CD1c-positive myeloid dendritic cell (primary cell): ENCODE data around the gene HBA2.
"Not testable (repeated sequence)": the region's sequence is repeated elsewhere in the genome, so short reads cannot be mapped to it uniquely, and the experiment has no call there.

Experiments
- DNase-seq: peaks from one replicate; pipeline ENCODE4 v3.0.0-alpha.2; 2016; ENCODE audit errors: extremely low spot score

HBA2 gene

DNA sequence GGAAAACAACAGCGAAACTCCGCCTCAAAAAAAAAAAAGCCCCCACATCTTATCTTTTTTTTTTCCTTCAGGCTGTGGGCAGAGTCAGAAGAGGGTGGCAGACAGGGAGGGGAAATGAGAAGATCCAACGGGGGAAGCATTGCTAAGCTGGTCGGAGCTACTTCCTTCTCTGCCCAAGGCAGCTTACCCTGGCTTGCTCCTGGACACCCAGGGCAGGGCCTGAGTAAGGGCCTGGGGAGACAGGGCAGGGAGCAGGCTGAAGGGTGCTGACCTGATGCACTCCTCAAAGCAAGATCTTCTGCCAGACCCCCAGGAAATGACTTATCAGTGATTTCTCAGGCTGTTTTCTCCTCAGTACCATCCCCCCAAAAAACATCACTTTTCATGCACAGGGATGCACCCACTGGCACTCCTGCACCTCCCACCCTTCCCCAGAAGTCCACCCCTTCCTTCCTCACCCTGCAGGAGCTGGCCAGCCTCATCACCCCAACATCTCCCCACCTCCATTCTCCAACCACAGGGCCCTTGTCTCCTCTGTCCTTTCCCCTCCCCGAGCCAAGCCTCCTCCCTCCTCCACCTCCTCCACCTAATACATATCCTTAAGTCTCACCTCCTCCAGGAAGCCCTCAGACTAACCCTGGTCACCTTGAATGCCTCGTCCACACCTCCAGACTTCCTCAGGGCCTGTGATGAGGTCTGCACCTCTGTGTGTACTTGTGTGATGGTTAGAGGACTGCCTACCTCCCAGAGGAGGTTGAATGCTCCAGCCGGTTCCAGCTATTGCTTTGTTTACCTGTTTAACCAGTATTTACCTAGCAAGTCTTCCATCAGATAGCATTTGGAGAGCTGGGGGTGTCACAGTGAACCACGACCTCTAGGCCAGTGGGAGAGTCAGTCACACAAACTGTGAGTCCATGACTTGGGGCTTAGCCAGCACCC is 2.6 kb downstream of the HBA2 start:
- DNase-seq: peak; percentile 37

DNA sequence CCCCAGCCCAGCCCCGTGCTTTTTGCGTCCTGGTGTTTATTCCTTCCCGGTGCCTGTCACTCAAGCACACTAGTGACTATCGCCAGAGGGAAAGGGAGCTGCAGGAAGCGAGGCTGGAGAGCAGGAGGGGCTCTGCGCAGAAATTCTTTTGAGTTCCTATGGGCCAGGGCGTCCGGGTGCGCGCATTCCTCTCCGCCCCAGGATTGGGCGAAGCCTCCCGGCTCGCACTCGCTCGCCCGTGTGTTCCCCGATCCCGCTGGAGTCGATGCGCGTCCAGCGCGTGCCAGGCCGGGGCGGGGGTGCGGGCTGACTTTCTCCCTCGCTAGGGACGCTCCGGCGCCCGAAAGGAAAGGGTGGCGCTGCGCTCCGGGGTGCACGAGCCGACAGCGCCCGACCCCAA is 3.3 kb downstream of the HBA2 start:
- DNase-seq: not testable (repeated sequence)

DNA sequence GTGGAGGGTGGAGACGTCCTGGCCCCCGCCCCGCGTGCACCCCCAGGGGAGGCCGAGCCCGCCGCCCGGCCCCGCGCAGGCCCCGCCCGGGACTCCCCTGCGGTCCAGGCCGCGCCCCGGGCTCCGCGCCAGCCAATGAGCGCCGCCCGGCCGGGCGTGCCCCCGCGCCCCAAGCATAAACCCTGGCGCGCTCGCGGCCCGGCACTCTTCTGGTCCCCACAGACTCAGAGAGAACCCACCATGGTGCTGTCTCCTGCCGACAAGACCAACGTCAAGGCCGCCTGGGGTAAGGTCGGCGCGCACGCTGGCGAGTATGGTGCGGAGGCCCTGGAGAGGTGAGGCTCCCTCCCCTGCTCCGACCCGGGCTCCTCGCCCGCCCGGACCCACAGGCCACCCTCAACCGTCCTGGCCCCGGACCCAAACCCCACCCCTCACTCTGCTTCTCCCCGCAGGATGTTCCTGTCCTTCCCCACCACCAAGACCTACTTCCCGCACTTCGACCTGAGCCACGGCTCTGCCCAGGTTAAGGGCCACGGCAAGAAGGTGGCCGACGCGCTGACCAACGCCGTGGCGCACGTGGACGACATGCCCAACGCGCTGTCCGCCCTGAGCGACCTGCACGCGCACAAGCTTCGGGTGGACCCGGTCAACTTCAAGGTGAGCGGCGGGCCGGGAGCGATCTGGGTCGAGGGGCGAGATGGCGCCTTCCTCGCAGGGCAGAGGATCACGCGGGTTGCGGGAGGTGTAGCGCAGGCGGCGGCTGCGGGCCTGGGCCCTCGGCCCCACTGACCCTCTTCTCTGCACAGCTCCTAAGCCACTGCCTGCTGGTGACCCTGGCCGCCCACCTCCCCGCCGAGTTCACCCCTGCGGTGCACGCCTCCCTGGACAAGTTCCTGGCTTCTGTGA is 4.1 kb downstream of the HBA2 start, which contains the start of gene HBA1:
HBA1 (plus strand) TSS at position 204 of the 906 bp plus-strand sequence; CDS start at position 241, 37 bp downstream.
- DNase-seq: not testable (repeated sequence)

DNA sequence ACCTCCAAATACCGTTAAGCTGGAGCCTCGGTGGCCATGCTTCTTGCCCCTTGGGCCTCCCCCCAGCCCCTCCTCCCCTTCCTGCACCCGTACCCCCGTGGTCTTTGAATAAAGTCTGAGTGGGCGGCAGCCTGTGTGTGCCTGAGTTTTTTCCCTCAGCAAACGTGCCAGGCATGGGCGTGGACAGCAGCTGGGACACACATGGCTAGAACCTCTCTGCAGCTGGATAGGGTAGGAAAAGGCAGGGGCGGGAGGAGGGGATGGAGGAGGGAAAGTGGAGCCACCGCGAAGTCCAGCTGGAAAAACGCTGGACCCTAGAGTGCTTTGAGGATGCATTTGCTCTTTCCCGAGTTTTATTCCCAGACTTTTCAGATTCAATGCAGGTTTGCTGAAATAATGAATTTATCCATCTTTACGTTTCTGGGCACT is 4.7 kb downstream of the HBA2 start:
- no peak for DNase-seq

DNA sequence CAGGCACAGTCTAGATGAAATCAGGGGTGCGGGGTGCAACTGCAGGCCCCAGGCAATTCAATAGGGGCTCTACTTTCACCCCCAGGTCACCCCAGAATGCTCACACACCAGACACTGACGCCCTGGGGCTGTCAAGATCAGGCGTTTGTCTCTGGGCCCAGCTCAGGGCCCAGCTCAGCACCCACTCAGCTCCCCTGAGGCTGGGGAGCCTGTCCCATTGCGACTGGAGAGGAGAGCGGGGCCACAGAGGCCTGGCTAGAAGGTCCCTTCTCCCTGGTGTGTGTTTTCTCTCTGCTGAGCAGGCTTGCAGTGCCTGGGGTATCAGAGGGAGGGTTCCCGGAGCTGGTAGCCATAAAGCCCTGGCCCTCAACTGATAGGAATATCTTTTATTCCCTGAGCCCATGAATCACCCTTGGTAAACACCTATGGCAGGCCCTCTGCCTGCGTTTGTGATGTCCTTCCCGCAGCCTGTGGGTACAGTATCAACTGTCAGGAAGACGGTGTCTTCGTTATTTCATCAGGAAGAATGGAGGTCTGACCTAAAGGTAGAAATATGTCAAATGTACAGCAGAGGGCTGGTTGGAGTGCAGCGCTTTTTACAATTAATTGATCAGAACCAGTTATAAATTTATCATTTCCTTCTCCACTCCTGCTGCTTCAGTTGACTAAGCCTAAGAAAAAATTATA is 5.4 kb downstream of the HBA2 start:
- no peak for DNase-seq

DNA sequence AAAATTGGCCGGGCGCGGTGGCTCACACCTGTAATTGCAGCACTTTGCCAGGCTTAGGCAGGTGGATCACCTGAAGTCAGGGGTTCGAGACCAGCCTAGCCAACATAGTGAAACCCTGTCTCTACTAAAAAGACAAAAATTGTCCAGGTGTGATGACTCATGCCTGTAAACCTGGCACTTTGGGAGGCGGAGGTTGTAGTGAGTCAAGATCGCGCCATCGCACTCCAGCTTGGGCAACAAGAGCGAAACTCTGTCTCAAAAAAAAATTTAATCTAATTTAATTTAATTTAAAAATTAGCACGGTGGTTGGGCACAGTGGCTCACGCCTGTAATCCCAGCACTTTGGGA is 6.0 kb downstream of the HBA2 start:
- DNase-seq: no peak

DNA sequence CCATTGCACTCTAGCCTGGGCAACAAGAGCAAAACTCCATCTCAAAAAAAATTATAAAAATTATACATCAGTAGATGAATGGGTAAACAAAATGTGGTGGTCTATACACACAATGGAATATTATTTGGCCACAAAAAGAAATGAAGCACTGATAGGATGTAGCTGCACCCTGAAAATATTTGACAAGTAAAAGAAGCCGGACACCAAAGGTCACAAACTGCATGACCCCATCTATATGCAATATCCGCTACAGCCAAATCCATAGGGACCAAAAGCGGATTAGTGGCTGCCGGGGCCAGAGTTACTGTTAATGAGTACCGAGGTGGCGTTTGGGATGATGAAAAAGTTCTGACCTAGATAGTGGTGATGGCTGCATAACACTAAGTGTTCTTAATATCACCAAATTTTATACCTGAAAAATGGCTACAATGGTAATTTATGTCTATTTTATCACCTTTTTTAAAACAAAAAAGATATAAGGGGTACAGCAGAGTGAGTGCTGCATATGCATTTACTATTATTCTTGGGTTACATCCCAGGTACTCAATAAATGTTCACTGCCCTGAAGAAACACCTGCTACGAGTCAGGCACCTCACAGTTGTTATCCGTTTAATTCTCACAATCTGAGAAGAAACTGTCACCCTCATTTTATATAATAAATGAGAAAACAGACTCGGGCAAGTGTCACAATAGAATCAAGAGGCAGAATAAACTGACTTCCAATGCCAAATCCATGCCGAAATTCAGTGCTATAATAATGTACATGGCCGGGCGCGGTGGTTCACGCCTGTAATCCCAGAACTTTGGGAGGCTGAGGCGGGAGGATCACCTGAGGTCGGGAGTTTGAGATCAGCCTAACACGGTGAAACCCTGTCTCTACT is 6.8 kb downstream of the HBA2 start:
- no peak for DNase-seq

DNA sequence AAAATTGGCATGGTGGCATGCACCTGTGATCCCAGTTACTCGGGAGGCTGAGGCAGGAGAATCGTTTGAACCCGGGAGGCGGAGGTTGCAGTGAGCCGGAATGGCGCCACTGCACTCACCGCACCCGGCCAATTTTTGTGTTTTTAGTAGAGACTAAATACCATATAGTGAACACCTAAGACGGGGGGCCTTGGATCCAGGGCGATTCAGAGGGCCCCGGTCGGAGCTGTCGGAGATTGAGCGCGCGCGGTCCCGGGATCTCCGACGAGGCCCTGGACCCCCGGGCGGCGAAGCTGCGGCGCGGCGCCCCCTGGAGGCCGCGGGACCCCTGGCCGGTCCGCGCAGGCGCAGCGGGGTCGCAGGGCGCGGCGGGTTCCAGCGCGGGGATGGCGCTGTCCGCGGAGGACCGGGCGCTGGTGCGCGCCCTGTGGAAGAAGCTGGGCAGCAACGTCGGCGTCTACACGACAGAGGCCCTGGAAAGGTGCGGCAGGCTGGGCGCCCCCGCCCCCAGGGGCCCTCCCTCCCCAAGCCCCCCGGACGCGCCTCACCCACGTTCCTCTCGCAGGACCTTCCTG is 7.5 kb downstream of the HBA2 start, which contains the start of gene HBQ1:
HBQ1 (plus strand) TSS at position 359 of the 575 bp plus-strand sequence; CDS start at position 387, 28 bp downstream.
- peak; percentile 18 for DNase-seq

DNA sequence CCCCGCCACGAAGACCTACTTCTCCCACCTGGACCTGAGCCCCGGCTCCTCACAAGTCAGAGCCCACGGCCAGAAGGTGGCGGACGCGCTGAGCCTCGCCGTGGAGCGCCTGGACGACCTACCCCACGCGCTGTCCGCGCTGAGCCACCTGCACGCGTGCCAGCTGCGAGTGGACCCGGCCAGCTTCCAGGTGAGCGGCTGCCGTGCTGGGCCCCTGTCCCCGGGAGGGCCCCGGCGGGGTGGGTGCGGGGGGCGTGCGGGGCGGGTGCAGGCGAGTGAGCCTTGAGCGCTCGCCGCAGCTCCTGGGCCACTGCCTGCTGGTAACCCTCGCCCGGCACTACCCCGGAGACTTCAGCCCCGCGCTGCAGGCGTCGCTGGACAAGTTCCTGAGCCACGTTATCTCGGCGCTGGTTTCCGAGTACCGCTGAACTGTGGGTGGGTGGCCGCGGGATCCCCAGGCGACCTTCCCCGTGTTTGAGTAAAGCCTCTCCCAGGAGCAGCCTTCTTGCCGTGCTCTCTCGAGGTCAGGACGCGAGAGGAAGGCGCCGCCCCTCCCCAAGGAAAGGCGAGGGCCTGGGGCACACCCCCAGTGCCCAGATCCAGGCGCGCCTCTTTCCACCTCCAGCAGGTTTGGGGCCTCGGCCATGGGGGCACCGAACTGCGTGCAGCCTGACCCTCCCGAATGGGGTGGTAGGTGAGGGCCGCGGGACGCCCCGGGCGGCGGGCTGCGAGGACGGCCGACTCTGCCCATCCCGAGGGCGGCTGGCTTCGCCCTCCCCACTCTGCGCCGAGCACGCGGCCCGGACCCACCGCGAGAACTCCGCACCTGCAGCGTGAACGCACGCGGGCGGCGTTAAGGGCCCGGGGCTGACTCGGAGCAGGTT is 8.2 kb downstream of the HBA2 start:
- peak; percentile 83 for DNase-seq

DNA sequence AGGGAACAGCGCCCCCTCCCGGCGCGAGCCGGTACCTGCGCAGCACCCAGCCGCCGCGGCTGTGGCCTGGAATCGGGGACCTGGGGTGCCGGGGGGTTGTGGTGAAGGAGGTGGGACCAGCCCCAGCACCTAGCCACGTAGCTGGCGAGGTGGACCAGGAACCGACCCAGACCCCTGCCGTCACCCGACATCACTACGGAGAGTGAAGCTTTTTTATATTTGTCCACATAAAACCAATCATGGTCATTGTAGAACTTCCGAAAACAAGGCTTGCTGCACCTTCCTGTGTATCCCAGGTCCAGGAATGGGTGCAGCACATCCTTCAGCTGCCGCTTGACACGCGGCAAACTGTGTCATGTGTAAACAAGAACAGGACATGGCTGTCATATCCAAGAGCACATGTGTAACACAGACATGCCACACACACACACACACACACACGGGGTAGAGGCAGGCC is 8.9 kb downstream of the HBA2 start:
- DNase-seq: no peak

DNA sequence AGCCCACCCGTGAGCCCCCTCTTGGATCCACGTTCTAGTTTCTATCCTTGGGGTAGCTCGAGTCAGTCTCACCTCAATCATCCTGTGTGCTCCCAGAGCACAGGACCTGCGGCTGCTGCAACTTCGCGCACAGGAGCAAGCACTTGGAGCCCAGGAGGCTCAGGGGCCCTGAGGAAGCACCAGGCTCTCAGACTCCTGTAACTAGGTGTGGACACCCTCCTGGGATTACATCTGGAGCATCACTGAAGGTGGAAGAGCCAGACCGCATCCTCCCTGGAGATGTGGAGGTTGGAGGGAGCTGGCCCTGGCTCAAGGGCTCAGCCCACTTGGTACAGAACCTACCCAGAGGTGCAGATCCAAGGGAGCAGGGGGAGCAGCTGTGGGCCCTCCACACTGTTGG is 10.3 kb downstream of the HBA2 start:
- DNase-seq: no peak

DNA sequence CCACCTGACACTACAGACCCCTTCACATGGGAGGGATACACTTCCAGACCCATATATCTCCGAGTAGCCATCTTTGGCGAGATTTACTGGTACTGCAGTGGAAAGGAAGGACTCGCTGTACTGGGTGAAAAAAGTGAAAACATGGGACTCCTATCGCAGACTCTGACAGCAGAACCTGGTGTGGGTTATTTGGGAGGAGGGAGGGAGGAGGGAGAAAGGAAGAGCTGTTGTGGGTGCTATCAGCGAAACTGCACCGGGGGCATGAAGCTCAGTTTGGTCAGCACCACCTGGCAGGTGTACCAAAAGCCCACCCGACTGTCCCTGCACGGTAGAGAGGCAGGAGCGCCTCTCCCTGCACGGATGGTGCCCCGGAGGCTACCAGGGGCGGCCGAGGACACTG is 12.5 kb downstream of the HBA2 start:
- DNase-seq: no peak

DNA sequence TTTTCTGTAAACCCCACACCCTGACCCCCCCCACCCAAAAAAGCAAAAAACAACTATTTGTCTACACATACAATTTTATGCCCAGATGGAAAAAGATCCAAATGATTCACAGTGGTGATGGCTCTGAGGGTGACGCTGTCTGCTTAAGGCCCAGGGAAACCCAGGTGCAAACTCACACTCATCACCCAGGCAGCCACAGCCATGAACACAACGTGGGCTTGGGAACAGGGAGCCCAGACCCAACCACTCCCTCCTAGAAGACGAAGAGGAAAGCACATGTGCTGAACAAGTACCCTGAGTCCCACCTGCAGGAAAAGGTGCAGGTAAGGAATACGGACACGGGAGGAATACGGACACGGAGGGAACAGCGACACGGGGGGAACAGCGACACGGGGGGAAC is 13.0 kb downstream of the HBA2 start:
- no peak for DNase-seq

DNA sequence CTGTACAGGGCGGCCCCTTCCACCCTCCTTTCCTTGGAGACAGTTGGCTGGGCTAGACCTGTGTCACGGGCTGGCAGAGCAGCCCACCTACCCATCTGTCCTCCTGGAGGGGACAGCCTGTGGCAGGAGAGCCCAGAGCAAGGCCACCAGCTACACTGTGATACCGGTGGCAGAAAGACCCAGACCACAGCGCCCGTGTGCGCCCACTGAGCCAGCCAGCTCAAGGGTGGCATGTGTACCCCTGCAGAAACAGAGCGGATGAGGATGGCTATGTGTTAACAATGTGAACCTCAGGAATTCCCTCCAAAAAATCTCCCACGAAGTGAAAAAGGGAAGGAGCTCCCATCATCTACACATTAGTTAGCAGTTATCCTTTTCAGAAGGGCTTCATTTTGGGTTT is 14.7 kb downstream of the HBA2 start:
- no peak for DNase-seq

DNA sequence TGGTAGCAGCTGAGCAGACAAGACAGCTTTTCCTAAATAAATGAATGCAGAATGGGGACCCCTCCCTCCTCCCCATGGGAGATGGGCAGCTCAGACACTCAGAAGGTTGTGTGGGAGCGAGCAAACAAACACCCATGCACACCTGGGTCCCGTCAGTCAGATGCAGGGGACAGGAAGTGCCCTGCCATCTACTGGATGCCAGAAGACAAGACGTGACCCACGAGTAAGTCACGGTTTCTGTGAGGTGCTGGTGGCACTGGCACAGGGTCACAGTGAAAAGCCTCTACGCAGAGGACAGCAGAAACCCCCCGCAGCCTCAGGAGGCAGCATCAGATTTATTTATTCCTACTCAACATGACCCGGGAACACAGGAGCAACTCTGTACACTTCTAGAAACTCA is 16.0 kb downstream of the HBA2 start:
- DNase-seq: no peak

DNA sequence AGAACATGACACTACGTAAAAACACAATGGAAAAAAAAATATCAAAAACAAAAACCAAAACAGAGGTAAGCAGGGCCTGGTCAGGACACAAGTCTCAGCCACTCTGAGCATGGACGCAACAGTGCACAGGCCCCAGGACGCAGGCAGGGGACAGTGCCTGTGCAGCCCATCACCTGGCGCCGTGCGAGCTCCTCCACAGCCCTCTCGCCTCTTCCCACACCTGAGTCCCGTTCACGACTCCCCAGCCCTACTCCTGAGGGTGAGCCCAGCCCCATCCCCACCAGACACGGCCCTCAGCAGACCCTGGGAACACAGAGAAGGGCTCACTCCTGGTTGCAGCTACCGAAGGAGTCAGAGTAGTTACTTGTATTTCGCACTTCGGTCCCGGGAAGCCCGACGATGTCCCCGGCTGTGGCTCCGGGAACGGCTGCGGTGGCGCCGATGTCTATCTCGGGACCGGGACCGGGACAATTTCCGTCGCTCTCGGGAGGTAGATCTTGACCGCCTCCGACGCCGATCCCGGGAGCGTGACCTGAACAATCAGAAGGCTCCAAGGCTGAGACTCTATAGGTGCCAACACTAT is 17.0 kb downstream of the HBA2 start:
- no peak for DNase-seq

DNA sequence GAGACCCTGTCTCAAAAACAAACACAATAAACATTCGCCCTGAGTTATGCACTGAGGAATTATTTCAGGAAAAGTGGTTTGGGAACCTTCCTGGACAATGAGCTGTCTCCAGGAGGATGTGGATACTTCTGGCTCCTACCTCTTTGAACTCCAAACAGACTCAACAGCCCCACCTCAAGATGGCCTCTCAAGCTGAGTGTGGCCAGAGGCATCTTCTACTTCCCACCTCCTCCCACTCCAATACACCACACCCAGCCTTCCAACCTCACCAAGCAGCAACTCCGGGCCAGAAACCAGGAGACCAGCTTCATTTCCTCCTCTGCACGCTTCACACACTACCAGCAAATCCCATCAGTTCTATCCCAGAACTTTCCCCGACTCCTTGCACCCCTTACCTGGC is 19.2 kb downstream of the HBA2 start:
- DNase-seq: no peak

DNA sequence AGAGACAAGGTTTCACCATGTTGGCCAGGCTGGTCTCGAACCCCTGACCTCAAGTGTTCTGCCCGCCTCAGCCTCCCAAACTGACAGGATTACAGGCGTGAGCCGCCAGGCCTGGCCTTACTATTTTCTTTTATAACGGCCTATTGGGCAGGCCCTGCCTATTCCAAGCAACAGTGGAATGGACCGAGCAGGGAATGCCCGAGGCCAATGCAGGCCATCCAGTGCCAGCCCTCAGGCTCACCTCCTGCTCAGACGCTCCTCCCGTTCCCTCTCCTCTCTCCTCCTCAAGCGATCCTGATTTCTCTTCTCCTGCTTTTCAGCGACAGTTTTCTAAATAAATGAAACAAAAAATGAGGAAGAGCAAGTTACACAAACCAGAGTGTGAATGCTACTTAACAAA is 20.0 kb downstream of the HBA2 start:
- DNase-seq: no peak

DNA sequence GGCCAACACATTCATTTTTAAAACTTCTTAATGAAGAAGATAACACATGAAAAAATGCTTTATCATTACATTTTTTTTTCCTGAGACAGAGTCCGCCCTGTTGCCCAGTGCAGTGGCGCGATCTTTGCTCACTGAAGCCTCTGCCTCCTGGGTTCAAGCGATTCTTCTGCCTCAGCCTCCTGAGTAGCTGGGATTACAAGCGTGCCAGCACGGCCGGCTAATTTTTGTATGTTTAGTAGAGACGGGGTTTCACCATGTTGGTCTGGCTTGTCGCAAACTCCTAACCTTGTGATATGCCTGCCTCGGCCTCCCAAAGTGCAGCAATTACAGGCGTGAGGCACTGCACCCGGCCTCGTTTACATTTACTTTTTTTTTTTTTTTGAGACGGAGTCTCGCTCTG is 20.8 kb downstream of the HBA2 start:
- DNase-seq: no peak
